GM12865 (cell line): Measurements from ENCODE around the gene CPB1.

Experiments
- DNase-seq: peaks from one replicate; pipeline ENCODE4 v3.0.0; 2010; ENCODE audit warnings: low read depth
- H3K4me3 ChIP-seq: 2 replicates; pipeline ENCODE4 v1.5.1; 2011; ENCODE audit warnings: mild to moderate bottlenecking, low read depth, low read length, control low read depth
- CTCF ChIP-seq: IDR thresholded peaks from 2 replicates; pipeline ENCODE4 v1.5.1; 2011; ENCODE audit warnings: low read length, control low read depth, low read depth, inconsistent platforms; ENCODE audit not compliant: insufficient read depth; ENCODE audit errors: missing control alignments

The CPB1 gene

GRCh38 chr3:148829926-148830325, 2.3 kb downstream of the CPB1 start:
- no peak for TF ChIP-seq CTCF
- no peak for DNase-seq
- H3K4me3 ChIP-seq, result no peak overlapping the region

GRCh38 chr3:148833223-148833622, 5.6 kb downstream of the CPB1 start:
- H3K4me3 ChIP-seq, result no peak overlapping the region
- TF ChIP-seq CTCF, result no peak
- DNase-seq, result no peak

GRCh38 chr3:148839805-148840204, 12.2 kb downstream of the CPB1 start:
- DNase-seq, result peak; percentile 21
- TF ChIP-seq CTCF, result no peak
- no peak overlapping the region for H3K4me3 ChIP-seq

- H3K4me3 ChIP-seq, result no peak overlapping the region
- no peak for TF ChIP-seq CTCF
- DNase-seq, result no peak
Measured at GRCh38 chr3:148840451-148840850, 12.8 kb downstream of the CPB1 start.

- no peak for DNase-seq
- TF ChIP-seq CTCF, result no peak
- H3K4me3 ChIP-seq, result no peak overlapping the region
Measured at GRCh38 chr3:148845756-148846395, 18.3 kb downstream of the CPB1 start.

- no peak overlapping the region for H3K4me3 ChIP-seq
- TF ChIP-seq CTCF, result no peak
- no peak for DNase-seq
Measured at GRCh38 chr3:148847351-148847750, 19.7 kb downstream of the CPB1 start.

- TF ChIP-seq CTCF, result no peak
- H3K4me3 ChIP-seq, result no peak overlapping the region
- no peak for DNase-seq
Measured at GRCh38 chr3:148848410-148848809, 20.8 kb downstream of the CPB1 start.
